ENCODE results near the gene DENND10.
"Not testable (repeated sequence)": the region's sequence is repeated elsewhere in the genome, so short reads cannot be mapped to it uniquely, and the experiment has no call there.

The DENND10 gene

GRCh38 chr10:119176166-119176565 is 72.3 kb downstream of the DENND10 start:
- DNase-seq (ENCODE audit: low spot score), result no peak
- WGBS, 2 donors (ENCODE audit: extremely low coverage in 2 of 2, insufficient read length in 2 of 2, insufficient replicate concordance in 1 of 2), result no CpG with 5 or more reads among the region's 6 CpGs

GRCh38 chr10:119177708-119178371 is 73.9 kb downstream of the DENND10 start:
- Histone ChIP-seq H3K36me3 (replicated peaks in 1 of 2; ENCODE audit: control insufficient read depth in 2 of 2, insufficient read depth in 2 of 2, low read length in 2 of 2) (peaks cover 19 to 42% of the 10 kb centered on the region in 2 donors), H3K4me3 (ENCODE audit: low read length in 2 of 2) (peak overlapping the region; percentile 84 to 94), H3K4me2 (ENCODE audit: insufficient read depth, low read length, poor library complexity, severe bottlenecking) (peak overlapping the region; percentile 81), H3K27ac (replicated peaks; ENCODE audit: low read length) (peak overlapping the region; percentile 96), H2AFZ (ENCODE audit: low read length) (peak overlapping the region; percentile 95), H3K4ac (ENCODE audit: low read length) (no peak overlapping the region), H2BK120ac (ENCODE audit: low read depth, low read length) (no peak overlapping the region), H3K27me3 (ENCODE audit: control insufficient read depth in 3 of 3, insufficient read depth in 3 of 3, low read depth in 1 of 3, low read length in 3 of 3) (no peaks in the 10 kb centered on the region), H2AK5ac (ENCODE audit: low read depth, low read length) (peak overlapping the region; percentile 23), H2BK12ac (ENCODE audit: low read length) (no peak overlapping the region), H3K18ac (ENCODE audit: low read length) (peak overlapping the region; percentile 99), H3K79me1 (ENCODE audit: low read depth, low read length) (peaks cover 5% of the 10 kb centered on the region), H3K14ac (ENCODE audit: low read length) (no peak overlapping the region), H4K91ac (ENCODE audit: low read depth, low read length, poor library complexity) (no peak overlapping the region), H3K9me3 (replicated peaks in 1 of 2; ENCODE audit: control insufficient read depth in 2 of 2, insufficient read depth in 1 of 2, low read depth in 1 of 2, low read length in 2 of 2) (no peaks in the 10 kb centered on the region), H2BK5ac (ENCODE audit: low read length) (peak overlapping the region; percentile 80), H2BK15ac (ENCODE audit: low read length) (no peak overlapping the region), H4K8ac (ENCODE audit: low read depth, low read length) (no peak overlapping the region), H3K23ac (ENCODE audit: low read depth, low read length, poor library complexity) (peak overlapping the region; percentile 92), H3K9ac (ENCODE audit: low read depth, low read length, poor library complexity) (peak overlapping the region; percentile 99), H3K4me1 (ENCODE audit: control insufficient read depth in 2 of 2, insufficient read depth in 1 of 2, low read depth in 1 of 2, low read length in 2 of 2) (peaks cover 6 to 8% of the 10 kb centered on the region in 2 donors)
- no peak for DNase-seq (ENCODE audit: low spot score)
- WGBS, 2 donors (ENCODE audit: extremely low coverage in 2 of 2, insufficient read length in 2 of 2, insufficient replicate concordance in 1 of 2), result no CpG with 5 or more reads among the region's 21 CpGs

More at GRCh38 chr10:119176166-119176565, 72.3 kb downstream of the DENND10 start:
- peaks cover 5% of the 10 kb centered on the region for H3K79me1 ChIP-seq (ENCODE audit: low read depth, low read length)
- H3K23ac ChIP-seq (ENCODE audit: low read depth, low read length, poor library complexity), result no peak overlapping the region
- H3K27me3 ChIP-seq (ENCODE audit: control insufficient read depth in 3 of 3, insufficient read depth in 3 of 3, low read depth in 1 of 3, low read length in 3 of 3), result no peaks in the 10 kb centered on the region
- H2BK15ac ChIP-seq (ENCODE audit: low read length), result no peak overlapping the region
- H2AFZ ChIP-seq (ENCODE audit: low read length), result no peak overlapping the region
- no peak overlapping the region for H2BK5ac ChIP-seq (ENCODE audit: low read length)
- peaks cover 6 to 9% of the 10 kb centered on the region in 2 donors for H3K4me1 ChIP-seq (ENCODE audit: control insufficient read depth in 2 of 2, insufficient read depth in 1 of 2, low read depth in 1 of 2, low read length in 2 of 2)
- H3K4ac ChIP-seq (ENCODE audit: low read length), result no peak overlapping the region
- H3K27ac ChIP-seq (replicated peaks; ENCODE audit: low read length), result no peak overlapping the region
- H2BK120ac ChIP-seq (ENCODE audit: low read depth, low read length), result no peak overlapping the region
- peaks cover 0 to 1% of the 10 kb centered on the region in 2 donors for H3K9me3 ChIP-seq (replicated peaks in 1 of 2; ENCODE audit: control insufficient read depth in 2 of 2, insufficient read depth in 1 of 2, low read depth in 1 of 2, low read length in 2 of 2)
- no peak overlapping the region for H3K14ac ChIP-seq (ENCODE audit: low read length)
- H3K18ac ChIP-seq (ENCODE audit: low read length), result no peak overlapping the region
- H3K4me2 ChIP-seq (ENCODE audit: insufficient read depth, low read length, poor library complexity, severe bottlenecking), result no peak overlapping the region
- H2AK5ac ChIP-seq (ENCODE audit: low read depth, low read length), result no peak overlapping the region
- no peak overlapping the region for H2BK12ac ChIP-seq (ENCODE audit: low read length)
- no peak overlapping the region for H3K9ac ChIP-seq (ENCODE audit: low read depth, low read length, poor library complexity)
- H4K91ac ChIP-seq (ENCODE audit: low read depth, low read length, poor library complexity), result no peak overlapping the region
- H3K4me3 ChIP-seq (ENCODE audit: low read length in 2 of 2), result no peak overlapping the region
- H4K8ac ChIP-seq (ENCODE audit: low read depth, low read length), result no peak overlapping the region
- peaks cover 32 to 59% of the 10 kb centered on the region in 2 donors for H3K36me3 ChIP-seq (replicated peaks in 1 of 2; ENCODE audit: control insufficient read depth in 2 of 2, insufficient read depth in 2 of 2, low read length in 2 of 2)

GRCh38 chr10:119178372-119179119 is 74.6 kb downstream of the DENND10 start, which contains the start of gene PRDX3:
TSS of gene PRDX3 (minus strand) at chr10:119178812. CDS start at chr10:119178790, 22 bp downstream.
- H4K91ac ChIP-seq (ENCODE audit: low read depth, low read length, poor library complexity), result no peak within 1 kb of the TSS
- H2BK15ac ChIP-seq (ENCODE audit: low read length), result no peak within 1 kb of the TSS
- H3K9me3 ChIP-seq (replicated peaks in 1 of 2; ENCODE audit: control insufficient read depth in 2 of 2, insufficient read depth in 1 of 2, low read depth in 1 of 2, low read length in 2 of 2), result no peaks in the 10 kb centered on the region
- H2BK12ac ChIP-seq (ENCODE audit: low read length), result no peak within 1 kb of the TSS
- peak; percentile 86 for DNase-seq (ENCODE audit: low spot score)
- H3K18ac ChIP-seq (ENCODE audit: low read length), result peak within 1 kb of the TSS; percentile 99
- peaks cover 6 to 8% of the 10 kb centered on the region in 2 donors for H3K4me1 ChIP-seq (ENCODE audit: control insufficient read depth in 2 of 2, insufficient read depth in 1 of 2, low read depth in 1 of 2, low read length in 2 of 2)
- H3K14ac ChIP-seq (ENCODE audit: low read length), result peak within 1 kb of the TSS; percentile 91
- peaks cover 19 to 35% of the 10 kb centered on the region in 2 donors for H3K36me3 ChIP-seq (replicated peaks in 1 of 2; ENCODE audit: control insufficient read depth in 2 of 2, insufficient read depth in 2 of 2, low read length in 2 of 2)
- no CpG with 5 or more reads among the region's 45 CpGs for WGBS, 2 donors (ENCODE audit: extremely low coverage in 2 of 2, insufficient read length in 2 of 2, insufficient replicate concordance in 1 of 2)
- H2AK5ac ChIP-seq (ENCODE audit: low read depth, low read length), result peak within 1 kb of the TSS; percentile 23
- H3K4me3 ChIP-seq (ENCODE audit: low read length in 2 of 2), result peak within 1 kb of the TSS; percentile 84 to 94
- H3K27me3 ChIP-seq (ENCODE audit: control insufficient read depth in 3 of 3, insufficient read depth in 3 of 3, low read depth in 1 of 3, low read length in 3 of 3), result no peaks in the 10 kb centered on the region
- H2AFZ ChIP-seq (ENCODE audit: low read length), result peak within 1 kb of the TSS; percentile 95
- no peak within 1 kb of the TSS for H2BK120ac ChIP-seq (ENCODE audit: low read depth, low read length)
- peak within 1 kb of the TSS; percentile 80 for H2BK5ac ChIP-seq (ENCODE audit: low read length)
- peak within 1 kb of the TSS; percentile 92 for H3K23ac ChIP-seq (ENCODE audit: low read depth, low read length, poor library complexity)
- no peak within 1 kb of the TSS for H3K4ac ChIP-seq (ENCODE audit: low read length)
- peaks cover 5% of the 10 kb centered on the region for H3K79me1 ChIP-seq (ENCODE audit: low read depth, low read length)
- H3K27ac ChIP-seq (replicated peaks; ENCODE audit: low read length), result peak within 1 kb of the TSS; percentile 96
- peak within 1 kb of the TSS; percentile 99 for H3K9ac ChIP-seq (ENCODE audit: low read depth, low read length, poor library complexity)
- no peak within 1 kb of the TSS for H4K8ac ChIP-seq (ENCODE audit: low read depth, low read length)
- peak within 1 kb of the TSS; percentile 81 for H3K4me2 ChIP-seq (ENCODE audit: insufficient read depth, low read length, poor library complexity, severe bottlenecking)

GRCh38 chr10:119180850-119181400 is 77.0 kb downstream of the DENND10 start:
- not testable (repeated sequence) for H3K9me3 ChIP-seq (replicated peaks in 1 of 2; ENCODE audit: control insufficient read depth in 2 of 2, insufficient read depth in 1 of 2, low read depth in 1 of 2, low read length in 2 of 2); H3K14ac ChIP-seq (ENCODE audit: low read length); H3K23ac ChIP-seq (ENCODE audit: low read depth, low read length, poor library complexity); H3K9ac ChIP-seq (ENCODE audit: low read depth, low read length, poor library complexity); DNase-seq (ENCODE audit: low spot score); H3K4me3 ChIP-seq (ENCODE audit: low read length in 2 of 2); H3K27me3 ChIP-seq (ENCODE audit: control insufficient read depth in 3 of 3, insufficient read depth in 3 of 3, low read depth in 1 of 3, low read length in 3 of 3); H2BK120ac ChIP-seq (ENCODE audit: low read depth, low read length); H2BK5ac ChIP-seq (ENCODE audit: low read length); H3K27ac ChIP-seq (replicated peaks; ENCODE audit: low read length); H3K79me1 ChIP-seq (ENCODE audit: low read depth, low read length); H3K4ac ChIP-seq (ENCODE audit: low read length); H2AFZ ChIP-seq (ENCODE audit: low read length); H4K91ac ChIP-seq (ENCODE audit: low read depth, low read length, poor library complexity); H2AK5ac ChIP-seq (ENCODE audit: low read depth, low read length); H3K18ac ChIP-seq (ENCODE audit: low read length); H2BK12ac ChIP-seq (ENCODE audit: low read length); H3K4me1 ChIP-seq (ENCODE audit: control insufficient read depth in 2 of 2, insufficient read depth in 1 of 2, low read depth in 1 of 2, low read length in 2 of 2); H2BK15ac ChIP-seq (ENCODE audit: low read length); H4K8ac ChIP-seq (ENCODE audit: low read depth, low read length); H3K4me2 ChIP-seq (ENCODE audit: insufficient read depth, low read length, poor library complexity, severe bottlenecking)
- H3K36me3 ChIP-seq (replicated peaks in 1 of 2; ENCODE audit: control insufficient read depth in 2 of 2, insufficient read depth in 2 of 2, low read length in 2 of 2), result peaks cover 10 to 14% of the 10 kb centered on the region in 2 donors
- WGBS, 2 donors (ENCODE audit: extremely low coverage in 2 of 2, insufficient read length in 2 of 2, insufficient replicate concordance in 1 of 2), result no CpG with 5 or more reads among the region's 7 CpGs
